Retinal pigment epithelial cell (primary cell): ENCODE data around the gene SIX3.

Source experiments
- DNase-seq: peaks from one replicate; pipeline ENCODE4 v3.0.0-alpha.2; 2010; ENCODE audit warnings: low read depth
- H3K4me3 ChIP-seq: 2 replicates; pipeline ENCODE4 v1.5.1; 2011; ENCODE audit warnings: mild to moderate bottlenecking, low read length, control low read depth, moderate library complexity
- TF ChIP-seq, protein P1 (sequence below): conservative IDR thresholded peaks from 2 replicates; pipeline ENCODE4 v1.5.1; 2011; ENCODE audit warnings: low read depth, low read length, control low read depth, inconsistent platforms

Gene SIX3

DNA sequence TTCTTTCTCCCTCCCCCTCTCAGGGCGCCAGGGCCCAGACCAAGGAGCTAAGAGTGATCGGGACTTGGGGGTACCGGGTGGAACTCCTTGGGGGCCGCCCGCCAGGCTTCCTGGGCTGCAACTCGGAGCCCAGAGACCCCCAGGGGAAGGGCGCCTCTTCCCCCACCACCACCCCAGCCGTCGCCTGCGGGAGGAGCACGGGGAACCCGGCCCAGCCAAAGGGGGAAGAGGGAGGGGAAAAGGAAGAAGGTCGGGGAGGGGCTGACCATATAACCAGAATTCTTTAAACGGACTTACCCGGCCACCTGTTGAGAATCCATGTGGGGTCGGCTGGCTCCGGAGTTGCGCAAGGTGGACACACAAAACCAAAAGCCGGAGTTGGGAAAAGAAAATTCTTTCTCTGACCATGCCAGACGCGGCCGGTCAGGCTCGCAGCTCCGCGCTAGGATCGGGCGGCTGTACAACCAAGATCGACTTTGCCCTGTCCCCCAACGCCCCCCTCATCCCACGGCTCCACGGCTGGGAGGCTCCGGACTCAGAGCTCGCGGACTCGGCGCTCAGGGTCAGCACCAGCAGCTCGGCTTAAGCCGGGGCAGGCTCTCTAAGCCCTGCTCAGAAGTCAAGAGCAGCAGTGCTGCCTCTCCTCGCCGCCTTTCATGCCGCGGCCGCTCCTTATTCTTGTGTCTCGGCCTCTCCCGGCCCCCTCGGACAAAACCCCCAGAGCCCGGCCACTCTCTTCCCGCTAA is 6.3 kb upstream of the SIX3 start:
- DNase-seq = no peak
- H3K4me3 ChIP-seq = peak overlapping the region; percentile 100
- TF ChIP-seq, protein P1, sequence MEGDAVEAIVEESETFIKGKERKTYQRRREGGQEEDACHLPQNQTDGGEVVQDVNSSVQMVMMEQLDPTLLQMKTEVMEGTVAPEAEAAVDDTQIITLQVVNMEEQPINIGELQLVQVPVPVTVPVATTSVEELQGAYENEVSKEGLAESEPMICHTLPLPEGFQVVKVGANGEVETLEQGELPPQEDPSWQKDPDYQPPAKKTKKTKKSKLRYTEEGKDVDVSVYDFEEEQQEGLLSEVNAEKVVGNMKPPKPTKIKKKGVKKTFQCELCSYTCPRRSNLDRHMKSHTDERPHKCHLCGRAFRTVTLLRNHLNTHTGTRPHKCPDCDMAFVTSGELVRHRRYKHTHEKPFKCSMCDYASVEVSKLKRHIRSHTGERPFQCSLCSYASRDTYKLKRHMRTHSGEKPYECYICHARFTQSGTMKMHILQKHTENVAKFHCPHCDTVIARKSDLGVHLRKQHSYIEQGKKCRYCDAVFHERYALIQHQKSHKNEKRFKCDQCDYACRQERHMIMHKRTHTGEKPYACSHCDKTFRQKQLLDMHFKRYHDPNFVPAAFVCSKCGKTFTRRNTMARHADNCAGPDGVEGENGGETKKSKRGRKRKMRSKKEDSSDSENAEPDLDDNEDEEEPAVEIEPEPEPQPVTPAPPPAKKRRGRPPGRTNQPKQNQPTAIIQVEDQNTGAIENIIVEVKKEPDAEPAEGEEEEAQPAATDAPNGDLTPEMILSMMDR = no peak

DNA sequence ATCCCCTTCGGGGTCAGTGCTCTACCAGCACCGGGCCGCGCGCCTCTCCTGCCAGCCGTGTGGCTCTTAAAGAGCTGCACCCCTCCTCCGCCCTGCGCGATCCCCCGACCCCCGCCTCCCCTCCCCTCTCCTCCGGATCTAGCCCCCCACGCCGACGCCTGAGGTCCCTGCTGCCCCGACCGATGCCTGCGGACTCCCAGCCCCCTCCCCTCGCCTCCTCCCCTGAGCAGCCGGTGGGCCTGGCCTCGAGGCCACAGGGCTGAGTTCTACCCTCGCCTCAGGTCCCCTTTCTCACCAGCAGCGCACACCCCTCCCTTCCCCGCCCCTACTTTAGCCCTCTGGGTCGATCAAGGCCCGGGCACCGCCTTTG is 5.8 kb upstream of the SIX3 start:
- TF ChIP-seq, protein P1 = no peak
- H3K4me3 ChIP-seq = peak overlapping the region; percentile 100
- DNase-seq = no peak

DNA sequence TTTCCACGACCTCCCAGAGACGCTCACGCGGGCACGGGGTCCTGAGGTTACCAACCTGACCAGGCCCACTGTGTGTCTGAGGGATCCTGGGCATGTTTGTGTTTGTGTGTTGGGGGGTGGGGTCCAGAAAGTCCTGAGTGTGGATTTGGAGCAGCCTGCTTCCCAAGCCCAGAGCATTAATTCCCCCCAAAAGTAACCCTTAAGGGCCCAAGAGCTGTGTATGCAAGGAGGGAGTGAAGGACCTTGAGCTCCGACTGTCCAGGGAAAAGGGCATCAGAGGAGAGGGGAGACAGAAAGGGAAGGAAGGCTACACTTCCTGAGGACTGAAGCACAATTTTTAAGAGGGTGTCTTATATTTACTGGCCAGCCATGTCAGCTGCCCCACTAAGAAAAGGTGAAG is 5.2 kb upstream of the SIX3 start:
- peak overlapping the region; percentile 100 for H3K4me3 ChIP-seq

DNA sequence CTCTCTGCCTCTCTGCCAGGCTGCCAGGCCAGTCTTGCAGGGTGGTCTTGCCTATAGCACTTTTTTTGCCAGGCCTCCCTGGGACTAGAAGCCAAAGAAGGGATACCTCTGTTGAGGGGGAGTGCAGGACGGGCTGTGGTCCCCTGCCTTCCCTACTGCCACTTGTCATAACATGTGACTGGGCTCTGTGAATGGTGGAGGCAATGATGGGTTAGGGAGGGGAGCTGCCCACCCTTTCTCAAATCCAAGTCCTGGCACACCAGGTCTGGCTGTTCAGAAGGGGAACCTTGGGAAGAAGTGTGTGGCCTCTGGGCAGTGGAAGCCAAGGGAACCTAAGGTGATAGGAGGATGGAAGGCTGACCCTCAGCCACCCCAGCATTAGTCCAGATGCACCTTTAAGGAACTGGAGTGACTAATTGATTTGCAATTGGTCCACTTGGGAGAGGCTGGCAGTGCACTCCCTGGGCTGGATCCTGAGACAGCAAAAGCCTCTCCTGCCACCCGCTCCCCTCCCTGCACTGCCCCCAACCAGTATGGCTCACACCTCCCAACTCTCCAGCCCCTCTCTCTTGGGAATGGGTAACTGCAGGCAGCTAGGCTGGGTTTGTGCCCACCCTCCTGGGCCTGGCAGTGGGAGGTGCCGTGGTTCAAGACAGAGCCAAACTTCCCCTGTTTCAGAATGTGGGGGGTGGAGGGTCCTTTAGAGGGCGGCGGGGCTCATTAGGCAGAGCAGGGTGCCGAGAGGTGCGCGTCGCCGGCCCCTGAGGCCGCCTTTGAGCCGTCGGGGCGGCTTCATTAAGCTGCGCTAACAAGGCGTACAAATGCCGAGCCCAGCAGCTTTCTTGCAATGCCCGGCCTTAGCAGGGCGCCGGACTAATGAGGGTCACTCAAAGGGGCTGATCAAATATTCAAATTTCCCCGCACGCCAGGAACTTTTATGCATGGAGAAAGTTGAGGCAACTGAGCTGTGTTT is 4.5 kb upstream of the SIX3 start:
- DNase-seq = no peak
- TF ChIP-seq, protein P1 = no peak
- peak overlapping the region; percentile 100 for H3K4me3 ChIP-seq

More for the DNA sequence above, 5.2 kb upstream of the SIX3 start:
- no peak for DNase-seq
- TF ChIP-seq, protein P1 = no peak

DNA sequence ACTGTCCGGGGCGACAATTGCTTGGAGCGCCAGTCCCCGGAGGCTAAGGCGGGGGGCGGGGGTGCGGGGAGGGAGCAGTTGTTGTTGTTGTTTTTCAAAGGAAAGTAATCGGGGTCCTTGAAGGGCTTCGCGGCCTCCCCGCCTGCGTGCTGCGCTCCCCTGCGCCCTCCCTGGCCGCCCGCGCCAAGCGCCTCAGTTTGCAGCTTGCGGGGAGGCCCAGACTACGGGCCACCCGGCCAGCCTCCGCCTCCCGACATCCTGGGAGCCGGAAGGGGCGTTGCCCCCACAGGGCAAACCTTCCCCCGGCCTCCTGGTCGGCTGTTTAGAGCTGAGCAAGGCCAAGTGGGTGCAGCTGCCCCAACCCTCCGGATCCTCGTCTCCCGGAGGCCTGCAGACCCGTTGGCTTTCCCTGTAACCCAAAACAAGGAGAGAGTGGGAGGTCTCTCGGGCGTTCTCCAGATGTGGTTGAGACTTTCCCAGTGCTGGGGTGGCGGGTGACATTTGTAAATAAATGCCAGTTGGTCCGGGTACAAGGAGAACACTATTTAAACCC is 3.7 kb upstream of the SIX3 start:
- TF ChIP-seq, protein P1 = peak; percentile 33
- DNase-seq = peak; percentile 77
- H3K4me3 ChIP-seq = peak overlapping the region; percentile 100

DNA sequence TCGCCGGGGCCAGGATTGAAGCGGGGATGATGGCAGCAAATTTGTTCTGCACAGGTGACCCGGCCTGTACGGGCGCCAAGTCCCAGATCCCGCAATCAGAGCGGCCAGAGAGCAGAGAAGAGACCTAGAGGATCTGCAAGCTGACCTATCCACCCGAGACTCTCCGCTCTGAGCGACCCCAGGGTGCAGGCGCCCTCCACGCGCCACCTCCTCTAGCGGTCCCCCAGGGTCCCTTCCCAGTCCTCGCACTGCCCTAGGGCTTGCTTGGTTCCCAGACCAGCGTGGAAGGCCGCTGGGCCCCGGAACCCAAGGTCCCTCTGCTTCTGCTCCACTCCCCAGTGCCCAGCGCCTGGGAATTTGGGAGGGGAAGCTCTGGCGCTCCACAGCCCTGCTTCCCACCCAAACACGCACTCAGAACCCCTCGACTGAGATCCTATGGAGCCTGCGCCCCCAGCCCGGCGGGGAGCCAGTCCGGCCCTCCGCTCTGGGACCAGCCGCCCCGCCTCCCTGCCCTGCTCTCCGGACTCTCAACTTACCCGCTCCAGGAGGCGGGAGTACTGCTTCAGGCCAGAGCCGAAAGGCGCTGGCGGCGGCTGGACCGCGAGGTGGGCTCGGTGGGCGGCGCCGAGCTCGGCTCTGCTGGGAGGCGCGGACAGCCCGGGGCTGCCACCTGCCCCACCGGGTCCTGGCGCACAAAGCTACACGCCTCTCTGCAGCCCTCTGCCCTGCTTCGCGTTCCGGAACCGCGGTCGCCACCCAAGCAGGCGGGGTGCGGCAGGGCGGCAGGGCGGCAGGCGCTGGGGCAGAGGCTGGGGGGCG is 3.0 kb upstream of the SIX3 start:
- TF ChIP-seq, protein P1 = no peak
- H3K4me3 ChIP-seq = peak overlapping the region; percentile 100
- no peak for DNase-seq
